Activated CD4-positive, alpha-beta T cell treated with anti-CD3 and anti-CD28 coated beads for 4 hours (primary cell): ENCODE results near the gene SLC25A44.
"Not testable (repeated sequence)": the region's sequence is repeated elsewhere in the genome, so short reads cannot be mapped to it uniquely, and the experiment has no call there.

ENCODE experiments used
- DNase-seq, 2 donors: peaks; one replicate each; pipeline ENCODE4 v3.0.0-alpha.2; 2020

SLC25A44 gene

GRCh38 chr1:156164125-156164831 is 29.6 kb upstream of the SLC25A44 start:
- no peak for DNase-seq

- DNase-seq = no peak
Measured at GRCh38 chr1:156165083-156165482, 28.8 kb upstream of the SLC25A44 start.

- DNase-seq = no peak
Measured at GRCh38 chr1:156167536-156167935, 26.4 kb upstream of the SLC25A44 start.

- no peak for DNase-seq
Measured at GRCh38 chr1:156172696-156173470, 21.0 kb upstream of the SLC25A44 start.

- no peak for DNase-seq
Measured at GRCh38 chr1:156176610-156177210, 17.2 kb upstream of the SLC25A44 start.

- no peak for DNase-seq
Measured at GRCh38 chr1:156177919-156178654, 15.8 kb upstream of the SLC25A44 start.

GRCh38 chr1:156180471-156180870 is 13.4 kb upstream of the SLC25A44 start:
- no peak for DNase-seq

- DNase-seq = not testable (repeated sequence)
Measured at GRCh38 chr1:156181391-156181924, 12.4 kb upstream of the SLC25A44 start.

- not testable (repeated sequence) for DNase-seq
Measured at GRCh38 chr1:156182010-156182779, 11.7 kb upstream of the SLC25A44 start.

GRCh38 chr1:156186347-156187177 is 7.3 kb upstream of the SLC25A44 start:
- DNase-seq = not testable (repeated sequence)

GRCh38 chr1:156190265-156190664 is 3.6 kb upstream of the SLC25A44 start:
- DNase-seq = not testable (repeated sequence)

- DNase-seq = no peak
Measured at GRCh38 chr1:156191292-156191964, 2.5 kb upstream of the SLC25A44 start.

GRCh38 chr1:156193208-156193487 is 756 bp upstream of the SLC25A44 start:
- DNase-seq = no peak

GRCh38 chr1:156194300-156194652 is 372 bp downstream of the SLC25A44 start:
- no peak for DNase-seq

GRCh38 chr1:156195853-156196252 is 1.9 kb downstream of the SLC25A44 start:
- no peak for DNase-seq

- no peak for DNase-seq
Measured at GRCh38 chr1:156196445-156196844, 2.5 kb downstream of the SLC25A44 start.

- no peak for DNase-seq
Measured at GRCh38 chr1:156198831-156199349, 5.0 kb downstream of the SLC25A44 start.

GRCh38 chr1:156200044-156200443 is 6.1 kb downstream of the SLC25A44 start:
- no peak for DNase-seq

GRCh38 chr1:156203331-156203730 is 9.4 kb downstream of the SLC25A44 start:
- no peak for DNase-seq

GRCh38 chr1:156204686-156205085 is 10.8 kb downstream of the SLC25A44 start:
- no peak for DNase-seq

GRCh38 chr1:156211243-156211642 is 17.3 kb downstream of the SLC25A44 start:
- no peak for DNase-seq
